ENCODE measurements around the gene TMEM63B. TPM values are rescaled to one million over a fixed set of nuclear protein-coding genes. Genes with fewer than 3 reads are reported as not detected.
A peak's percentile ranks its signal among the peaks of the same experiment; 100 is the strongest.
"Not testable (repeated sequence)": the region's sequence is repeated elsewhere in the genome, so short reads cannot be mapped to it uniquely, and the experiment has no call there.

Gene TMEM63B
- total and polyA plus RNA-seq, 4 donors: 6.1 to 23.5 (median 15.5) TPM

DNA sequence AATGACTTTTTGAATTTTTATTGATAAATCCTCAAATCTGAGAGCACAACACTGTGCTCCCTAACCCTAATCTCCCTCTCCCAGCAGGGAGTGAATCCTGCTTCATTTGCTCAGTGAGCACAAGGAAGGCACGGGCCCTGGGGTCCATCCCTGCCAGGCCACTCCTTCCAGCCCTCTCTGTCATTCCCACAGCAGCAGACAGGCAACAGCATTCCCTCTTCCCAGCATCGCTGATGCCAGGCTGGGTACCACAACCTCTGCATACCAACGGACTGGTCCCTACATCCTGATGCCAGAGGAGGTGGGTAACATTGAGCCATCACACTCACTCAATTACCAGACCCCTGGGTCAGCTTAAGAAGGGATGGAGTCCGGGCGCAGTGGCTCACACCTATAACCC lies 34.3 kb upstream of the TMEM63B start:
- intact Hi-C loops (cut with DNase I): no loop called here
- no peak for ATAC-seq (ENCODE audit: low FRiP score)
- WGBS, 2 donors: 90 to 93% methylated on average over 5 of the region's 5 CpGs
- DNase-seq: no peak
- Histone ChIP-seq H3K4me1 (ENCODE audit: control insufficient read depth in 1 of 2, insufficient read depth in 2 of 2, low read length in 2 of 2) (no peaks in the 10 kb centered on the region), H3K9me3 (ENCODE audit: control insufficient read depth, low read length) (no peaks in the 10 kb centered on the region), H3K27ac (ENCODE audit: low read depth in 1 of 2, low read length in 2 of 2) (no peak overlapping the region), H3K27me3 (ENCODE audit: control insufficient read depth in 1 of 2, insufficient read depth in 2 of 2, low read length in 1 of 2) (no peaks in the 10 kb centered on the region), H3K36me3 (ENCODE audit: control insufficient read depth in 1 of 2, insufficient read depth in 2 of 2, low read length in 1 of 2) (no peaks in the 10 kb centered on the region), H3K4me3 (ENCODE audit: low read length in 2 of 2) (no peak overlapping the region)

DNA sequence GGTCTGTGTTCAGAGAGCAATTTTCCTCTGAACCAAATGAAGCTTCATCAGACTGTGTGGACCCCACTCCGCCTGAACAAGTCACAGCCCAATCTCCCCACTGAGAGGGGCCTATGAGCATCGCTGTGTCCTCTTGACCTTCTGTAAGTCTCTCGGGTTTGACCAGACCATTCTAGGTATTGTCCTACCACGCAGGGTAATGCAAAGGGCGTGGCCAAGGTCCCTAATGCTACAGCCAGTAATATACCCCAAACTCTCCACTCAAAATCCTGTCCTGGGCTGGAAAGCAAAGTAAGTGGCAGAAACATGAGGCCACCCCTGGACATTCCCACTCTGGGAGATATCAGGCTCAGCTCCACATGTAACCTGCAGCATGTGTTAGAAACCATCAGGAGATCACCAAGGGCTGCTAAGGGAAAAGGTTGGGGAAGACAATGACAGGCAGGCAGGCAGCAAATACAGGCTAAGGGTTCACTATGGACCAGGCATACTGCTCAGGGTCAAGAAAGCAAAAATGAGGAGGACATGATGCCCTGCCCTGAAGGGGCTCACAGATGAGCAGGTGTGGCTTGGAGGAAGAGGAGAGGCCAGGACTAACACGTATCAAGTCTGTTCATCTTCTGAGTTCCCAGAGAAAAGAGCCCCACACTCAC lies 33.5 kb upstream of the TMEM63B start:
- no peak overlapping the region for H3K4me3 ChIP-seq (ENCODE audit: low read length in 2 of 2)
- 91% methylated on average over 6 of the region's 6 CpGs for WGBS, 2 donors

DNA sequence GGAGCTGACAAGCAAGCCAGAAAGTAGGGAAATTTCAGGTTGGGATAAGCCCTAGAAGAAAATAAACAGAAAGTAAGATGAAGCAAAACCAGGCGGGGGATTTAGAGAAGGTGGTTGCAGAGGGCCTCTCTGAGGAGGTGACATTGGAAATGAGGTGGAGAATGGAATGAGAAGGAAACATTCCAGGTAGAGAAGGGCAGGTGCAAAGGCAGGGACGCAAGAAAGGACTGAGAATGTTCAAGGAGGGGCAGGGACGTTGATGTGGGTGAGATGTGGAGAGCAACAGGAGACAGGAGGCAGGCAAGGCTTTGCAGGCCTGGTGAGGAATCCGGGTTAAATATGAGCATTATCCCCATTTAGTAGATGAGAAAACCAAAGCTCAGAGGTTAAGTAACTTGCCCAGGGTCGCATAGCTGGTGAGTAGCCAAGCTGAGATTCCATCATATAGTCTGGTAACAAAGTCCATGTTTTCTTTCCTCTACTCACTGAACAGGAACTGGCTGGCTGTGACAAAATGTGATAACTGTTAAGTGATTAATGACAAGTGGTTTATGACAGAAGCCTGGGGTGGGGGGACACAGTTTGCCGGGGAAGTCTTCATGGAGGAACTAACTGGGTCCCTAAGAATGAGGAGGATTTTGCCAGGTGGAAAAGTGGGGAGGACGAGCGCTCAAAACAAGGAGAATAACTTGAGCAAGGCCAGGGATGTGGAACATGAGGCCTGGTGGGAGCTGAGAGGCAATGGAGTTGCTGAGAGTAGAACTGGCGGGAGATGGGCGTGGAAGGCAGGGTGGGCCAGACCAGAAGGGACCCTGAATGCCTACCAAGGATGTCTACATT lies 32.7 kb upstream of the TMEM63B start:
- DNase-seq (no peak), ATAC-seq (ENCODE audit: low FRiP score) (no peak)
- no peaks in the 10 kb centered on the region for H3K9me3 ChIP-seq (ENCODE audit: control insufficient read depth, low read length)
- H3K27ac ChIP-seq (ENCODE audit: low read depth in 1 of 2, low read length in 2 of 2): no peak overlapping the region
- H3K27me3 ChIP-seq (ENCODE audit: control insufficient read depth in 1 of 2, insufficient read depth in 2 of 2, low read length in 1 of 2): no peaks in the 10 kb centered on the region
- H3K36me3 ChIP-seq (ENCODE audit: control insufficient read depth in 1 of 2, insufficient read depth in 2 of 2, low read length in 1 of 2): no peaks in the 10 kb centered on the region
- no peaks in the 10 kb centered on the region for H3K4me1 ChIP-seq (ENCODE audit: control insufficient read depth in 1 of 2, insufficient read depth in 2 of 2, low read length in 2 of 2)
- H3K4me3 ChIP-seq (ENCODE audit: low read length in 2 of 2): no peak overlapping the region
- intact Hi-C loops (cut with DNase I): loop anchor here (5.0 kb wide), 2 partner anchors 163 to 243 kb away; partner anchors contain the start of gene SLC35B2 (in 1 of the 2)
- WGBS, 2 donors: 80% methylated on average over 10 of the region's 10 CpGs

More for the DNA sequence above, 33.5 kb upstream of the TMEM63B start:
- intact Hi-C loops (cut with DNase I): no loop called here
- DNase-seq (no peak), ATAC-seq (ENCODE audit: low FRiP score) (no peak)
- Histone ChIP-seq H3K27ac (ENCODE audit: low read depth in 1 of 2, low read length in 2 of 2) (no peak overlapping the region), H3K4me1 (ENCODE audit: control insufficient read depth in 1 of 2, insufficient read depth in 2 of 2, low read length in 2 of 2) (no peaks in the 10 kb centered on the region), H3K9me3 (ENCODE audit: control insufficient read depth, low read length) (no peaks in the 10 kb centered on the region), H3K36me3 (ENCODE audit: control insufficient read depth in 1 of 2, insufficient read depth in 2 of 2, low read length in 1 of 2) (no peaks in the 10 kb centered on the region), H3K27me3 (ENCODE audit: control insufficient read depth in 1 of 2, insufficient read depth in 2 of 2, low read length in 1 of 2) (no peaks in the 10 kb centered on the region)

DNA sequence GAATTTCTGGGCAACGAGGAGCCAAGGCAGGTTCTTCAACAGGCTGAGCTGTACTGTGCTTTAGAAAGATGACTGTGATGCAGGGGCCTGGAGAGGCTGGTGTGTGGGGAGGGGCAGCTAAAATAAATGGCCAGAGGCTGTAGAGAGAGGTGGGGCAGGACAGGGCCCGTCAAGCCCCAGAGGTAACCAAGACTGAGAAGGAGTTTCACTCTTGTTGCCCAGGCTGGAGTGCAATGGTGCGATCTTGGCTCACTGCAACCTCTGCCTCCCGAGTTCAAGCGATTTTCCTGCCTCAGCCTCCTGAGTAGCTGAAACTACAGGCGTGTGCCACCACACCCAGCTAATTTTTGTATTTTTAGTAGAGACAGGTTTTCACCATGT lies 32.1 kb upstream of the TMEM63B start:
- H3K27ac ChIP-seq (ENCODE audit: low read depth in 1 of 2, low read length in 2 of 2); H3K36me3 ChIP-seq (ENCODE audit: control insufficient read depth in 1 of 2, insufficient read depth in 2 of 2, low read length in 1 of 2); H3K4me1 ChIP-seq (ENCODE audit: control insufficient read depth in 1 of 2, insufficient read depth in 2 of 2, low read length in 2 of 2); H3K9me3 ChIP-seq (ENCODE audit: control insufficient read depth, low read length); DNase-seq; ATAC-seq (ENCODE audit: low FRiP score); H3K27me3 ChIP-seq (ENCODE audit: control insufficient read depth in 1 of 2, insufficient read depth in 2 of 2, low read length in 1 of 2); H3K4me3 ChIP-seq (ENCODE audit: low read length in 2 of 2): not testable (repeated sequence)
- WGBS, 2 donors: 80 to 85% methylated on average over 6 of the region's 6 CpGs
- intact Hi-C loops (cut with DNase I): loop anchor here (5.0 kb wide), 2 partner anchors 162 to 242 kb away; partner anchors contain the start of gene SLC35B2 (in 1 of the 2)

DNA sequence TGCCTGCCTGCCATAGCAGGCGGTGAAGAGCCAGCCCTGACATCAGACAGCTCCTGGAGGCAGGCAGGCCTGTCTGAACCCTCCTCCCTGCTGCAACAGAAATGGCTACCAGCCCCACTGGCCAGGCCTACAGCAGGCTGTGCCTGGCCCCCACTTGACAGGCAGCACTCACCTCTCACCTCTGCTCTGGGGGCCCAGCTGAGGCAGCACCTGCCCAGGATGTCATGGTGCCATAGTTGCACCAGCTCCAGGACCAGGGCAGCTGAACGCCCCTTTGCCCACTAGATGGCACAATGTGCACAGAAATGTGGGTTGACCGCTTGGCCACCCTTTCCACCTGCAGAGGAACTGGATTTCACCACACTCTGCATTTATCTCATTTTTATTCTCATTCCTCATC lies 30.7 kb upstream of the TMEM63B start:
- ATAC-seq (ENCODE audit: low FRiP score) (peak; percentile 88), DNase-seq (peak; percentile 78 to 88)
- H3K36me3 ChIP-seq (ENCODE audit: control insufficient read depth in 1 of 2, insufficient read depth in 2 of 2, low read length in 1 of 2): no peaks in the 10 kb centered on the region
- H3K9me3 ChIP-seq (ENCODE audit: control insufficient read depth, low read length): no peaks in the 10 kb centered on the region
- 33 to 38% methylated on average over 3 of the region's 3 CpGs for WGBS, 2 donors
- no peak overlapping the region for H3K4me3 ChIP-seq (ENCODE audit: low read length in 2 of 2)
- H3K4me1 ChIP-seq (ENCODE audit: control insufficient read depth in 1 of 2, insufficient read depth in 2 of 2, low read length in 2 of 2): no peaks in the 10 kb centered on the region
- H3K27ac ChIP-seq (ENCODE audit: low read depth in 1 of 2, low read length in 2 of 2): no peak overlapping the region
- no peaks in the 10 kb centered on the region for H3K27me3 ChIP-seq (ENCODE audit: control insufficient read depth in 1 of 2, insufficient read depth in 2 of 2, low read length in 1 of 2)
- intact Hi-C loops (cut with DNase I): loop anchor here (1.0 to 5.0 kb wide), 3 partner anchors 56 to 241 kb away; partner anchors contain the start of gene SLC35B2 (in 1 of the 2)

DNA sequence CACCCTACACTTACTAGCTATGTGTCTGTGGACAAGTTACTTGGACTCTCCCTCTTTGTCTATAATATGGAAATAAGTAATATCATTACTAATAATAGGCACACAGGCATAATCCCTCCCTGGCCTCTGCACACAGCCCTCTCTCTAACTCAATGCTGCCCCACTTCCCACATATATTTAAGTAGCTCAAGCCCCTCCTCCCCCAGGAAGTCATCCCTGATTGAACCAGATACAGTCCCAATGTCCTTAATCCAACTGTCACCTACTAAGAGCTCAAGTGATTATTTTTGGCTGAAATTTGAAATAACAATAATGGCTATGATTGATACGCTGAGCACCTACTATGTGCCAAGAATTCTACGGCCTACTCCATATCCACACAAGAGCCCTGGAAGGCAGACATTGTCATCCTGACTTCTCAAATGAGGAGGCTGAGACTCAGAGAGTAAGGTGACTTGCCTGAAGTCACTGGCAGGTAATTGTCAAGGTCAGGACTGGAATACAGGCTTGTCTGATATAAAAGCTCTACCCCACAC lies 29.5 kb upstream of the TMEM63B start:
- H3K9me3 ChIP-seq (ENCODE audit: control insufficient read depth, low read length): no peaks in the 10 kb centered on the region
- H3K36me3 ChIP-seq (ENCODE audit: control insufficient read depth in 1 of 2, insufficient read depth in 2 of 2, low read length in 1 of 2): no peaks in the 10 kb centered on the region
- no peak for DNase-seq
- WGBS, 2 donors: 40 to 87% methylated on average over 2 of the region's 2 CpGs
- ATAC-seq (ENCODE audit: low FRiP score): no peak
- intact Hi-C loops (cut with DNase I): loop anchor here (1.0 to 5.0 kb wide), 3 partner anchors 54 to 239 kb away; partner anchors contain the start of gene SLC35B2 (in 1 of the 2)
- H3K4me1 ChIP-seq (ENCODE audit: control insufficient read depth in 1 of 2, insufficient read depth in 2 of 2, low read length in 2 of 2): no peaks in the 10 kb centered on the region
- H3K4me3 ChIP-seq (ENCODE audit: low read length in 2 of 2): no peak overlapping the region
- no peak overlapping the region for H3K27ac ChIP-seq (ENCODE audit: low read depth in 1 of 2, low read length in 2 of 2)
- no peaks in the 10 kb centered on the region for H3K27me3 ChIP-seq (ENCODE audit: control insufficient read depth in 1 of 2, insufficient read depth in 2 of 2, low read length in 1 of 2)

DNA sequence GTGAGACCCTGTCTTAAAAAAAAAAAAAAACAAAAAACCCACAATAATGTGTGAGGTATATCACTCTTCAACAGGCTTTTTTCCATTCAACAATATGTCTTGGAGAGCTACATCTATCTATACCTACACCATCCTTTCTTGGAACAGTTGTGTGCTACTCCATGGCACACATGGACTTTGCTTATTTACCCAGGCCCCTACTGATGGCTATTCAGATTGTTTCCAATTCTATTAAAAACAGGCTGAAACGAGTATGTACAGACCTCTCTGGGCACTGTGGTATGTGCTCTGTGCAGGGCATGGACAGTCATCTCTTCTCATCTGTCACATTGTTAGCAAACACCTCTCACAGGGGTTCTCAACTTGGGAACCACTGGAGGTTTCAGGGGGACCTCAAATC lies 28.2 kb upstream of the TMEM63B start:
- no peak for ATAC-seq (ENCODE audit: low FRiP score)
- H3K4me1 ChIP-seq (ENCODE audit: control insufficient read depth in 1 of 2, insufficient read depth in 2 of 2, low read length in 2 of 2): no peaks in the 10 kb centered on the region
- intact Hi-C loops (cut with DNase I): loop anchor here (5.0 kb wide), 2 partner anchors 158 to 238 kb away; partner anchors contain the start of gene SLC35B2 (in 1 of the 2)
- H3K27ac ChIP-seq (ENCODE audit: low read depth in 1 of 2, low read length in 2 of 2): no peak overlapping the region
- 21 to 28% methylated on average over 1 of the region's 1 CpG for WGBS, 2 donors
- no peak for DNase-seq
- no peaks in the 10 kb centered on the region for H3K27me3 ChIP-seq (ENCODE audit: control insufficient read depth in 1 of 2, insufficient read depth in 2 of 2, low read length in 1 of 2)
- H3K36me3 ChIP-seq (ENCODE audit: control insufficient read depth in 1 of 2, insufficient read depth in 2 of 2, low read length in 1 of 2): no peaks in the 10 kb centered on the region
- H3K4me3 ChIP-seq (ENCODE audit: low read length in 2 of 2): no peak overlapping the region
- H3K9me3 ChIP-seq (ENCODE audit: control insufficient read depth, low read length): no peaks in the 10 kb centered on the region

DNA sequence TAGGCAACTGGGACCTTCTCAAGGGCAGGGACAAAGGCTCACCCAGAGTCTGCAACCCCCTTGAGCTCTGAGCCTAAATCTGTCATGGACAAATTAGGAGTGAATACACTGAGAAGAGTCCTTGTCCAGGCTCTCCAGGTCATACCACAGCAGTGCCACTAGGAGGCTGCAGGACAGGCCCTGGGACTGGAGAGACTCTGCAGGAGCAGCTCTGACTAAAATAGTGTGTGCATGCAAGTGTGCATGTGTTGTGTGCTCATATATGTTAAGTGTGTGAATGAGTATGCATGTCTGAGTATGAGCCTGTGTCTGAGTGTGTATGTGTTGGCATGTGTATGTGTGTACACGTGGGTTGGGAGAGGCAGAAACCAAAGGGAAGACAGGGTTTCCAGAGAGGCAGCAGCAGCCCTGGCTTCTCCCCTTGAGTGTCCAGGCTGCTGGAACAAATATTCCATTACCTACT lies 27.2 kb upstream of the TMEM63B start:
- no peaks in the 10 kb centered on the region for H3K9me3 ChIP-seq (ENCODE audit: control insufficient read depth, low read length)
- H3K27me3 ChIP-seq (ENCODE audit: control insufficient read depth in 1 of 2, insufficient read depth in 2 of 2, low read length in 1 of 2): no peaks in the 10 kb centered on the region
- H3K36me3 ChIP-seq (ENCODE audit: control insufficient read depth in 1 of 2, insufficient read depth in 2 of 2, low read length in 1 of 2): no peaks in the 10 kb centered on the region
- intact Hi-C loops (cut with DNase I): no loop called here
- DNase-seq: no peak
- H3K27ac ChIP-seq (ENCODE audit: low read depth in 1 of 2, low read length in 2 of 2): no peak overlapping the region
- no peaks in the 10 kb centered on the region for H3K4me1 ChIP-seq (ENCODE audit: control insufficient read depth in 1 of 2, insufficient read depth in 2 of 2, low read length in 2 of 2)
- no peak overlapping the region for H3K4me3 ChIP-seq (ENCODE audit: low read length in 2 of 2)
- ATAC-seq (ENCODE audit: low FRiP score): no peak
- 20 to 36% methylated on average over 1 of the region's 1 CpG for WGBS, 2 donors

Data from aorta (tissue), 5 donors.